PC-9 (cell line): ENCODE data around the gene CCNY. TPM values are rescaled to one million over a fixed set of nuclear protein-coding genes. Genes with fewer than 3 reads are reported as not detected.

Experiments
- BruUV-seq: library from RNA; stranded (reverse); fragments of 400-500 nt; replicated peaks from 2 replicates; lab custom pipeline; 2021; lab: Mats Ljungman, UMichigan
- CTCF ChIA-PET: fragments of 300-600 bp; sonication (Branson Sonifier 250); formaldehyde crosslinking; loops from one replicate; lab custom pipeline; 2022; ENCODE audit warnings: antibody characterized with exemption; lab: Charles Lee
- POLR2A ChIA-PET: fragments of 300-600 bp; sonication (Branson Sonifier 250); formaldehyde crosslinking; loops from one replicate; lab custom pipeline; 2022; ENCODE audit warnings: antibody characterized with exemption; ENCODE audit not compliant: unreplicated experiment; lab: Charles Lee
- DNase-seq, 2 experiments: peaks; one replicate each; pipeline versions ENCODE4 v3.0.0 to v3.0.0-alpha.2; 2015 to 2022; ENCODE audit warnings: mixed read lengths in 1 of 2
- H2AFZ ChIP-seq: fragments of 200-600 bp; sonication (generic); 2 replicates; pipeline ENCODE4 v1.8.1; 2017; ENCODE audit warnings: antibody characterized with exemption
- H3F3A ChIP-seq: fragments of 200-600 bp; sonication (generic); 2 replicates; pipeline ENCODE4 v1.8.1; 2017; ENCODE audit warnings: antibody characterized with exemption, mild to moderate bottlenecking, low read depth; ENCODE audit not compliant: insufficient read depth
- H3K27ac ChIP-seq: fragments of 200-600 bp; sonication (generic); 2 replicates; pipeline ENCODE4 v1.6.1; 2016; ENCODE audit warnings: mixed run types
- H3K27me3 ChIP-seq: fragments of 200-600 bp; sonication (generic); 2 replicates; pipeline ENCODE4 v1.6.1; 2016; ENCODE audit warnings: low read depth, mixed run types; ENCODE audit not compliant: insufficient read depth
- H3K36me3 ChIP-seq: fragments of 200-600 bp; sonication (generic); 2 replicates; pipeline ENCODE4 v1.6.1; 2016; ENCODE audit warnings: low read depth, mixed run types
- H3K4me1 ChIP-seq: fragments of 200-600 bp; sonication (generic); replicated peaks from 2 replicates; pipeline ENCODE4 v1.6.1; 2016; ENCODE audit warnings: mixed run types; ENCODE audit not compliant: insufficient read depth
- H3K4me2 ChIP-seq: fragments of 200-600 bp; sonication (generic); 2 replicates; pipeline ENCODE4 v1.6.1; 2017; ENCODE audit warnings: mixed run types
- H3K4me3 ChIP-seq: fragments of 200-600 bp; sonication (generic); 2 replicates; pipeline ENCODE4 v1.6.1; 2016; ENCODE audit warnings: mixed run types
- H3K79me2 ChIP-seq: fragments of 200-600 bp; sonication (generic); 2 replicates; pipeline ENCODE4 v1.6.1; 2017; ENCODE audit warnings: low read depth, mixed run types
- H3K9me2 ChIP-seq: fragments of 200-600 bp; sonication (generic); 2 replicates; pipeline ENCODE4 v1.8.1; 2017; ENCODE audit warnings: mild to moderate bottlenecking; ENCODE audit not compliant: insufficient read depth
- H3K9me3 ChIP-seq: fragments of 200-600 bp; sonication (generic); 2 replicates; pipeline ENCODE4 v1.8.1; 2016; ENCODE audit warnings: low read depth; ENCODE audit not compliant: insufficient read depth
- H4K20me1 ChIP-seq: fragments of 200-600 bp; sonication (generic); 2 replicates; pipeline ENCODE4 v1.8.1; 2017; ENCODE audit not compliant: insufficient read depth
- EZH2 ChIP-seq: fragments of 200-600 bp; sonication (generic); IDR thresholded peaks from 2 replicates; pipeline ENCODE4 v1.8.0; 2017; ENCODE audit warnings: antibody characterized with exemption, low read depth
- intact Hi-C: fragments of 100-400 bp; cut with micrococcal nuclease; formaldehyde crosslinking; loops from one replicate; pipeline ENCODE4 v1.10.0; 2022; ENCODE audit not compliant: unreplicated experiment
- total RNA-seq: library from RNA; stranded (reverse); gene quantifications from 2 replicates; pipeline ENCODE4 v1.2.3, GENCODE V29; 2021
- TF ChIP-seq, protein P1 (sequence below): fragments of 200-600 bp; sonication (generic); conservative IDR thresholded peaks from 2 replicates; pipeline ENCODE4 v1.6.1; 2017; ENCODE audit warnings: mixed run types, antibody characterized with exemption, mild to moderate bottlenecking, moderate library complexity

CCNY gene
- total RNA-seq, 1 experiment from 2014 or later: 69.5 TPM

- Histone ChIP-seq H3K9me2 (no peaks in the 10 kb centered on the region), H3K27me3 (no peaks in the 10 kb centered on the region), H3K4me3 (no peak overlapping the region), H3K79me2 (peaks cover 31% of the 10 kb centered on the region; the same call in 1 of the 2 replicates), H3K36me3 (no peaks in the 10 kb centered on the region), H3K27ac (no peak overlapping the region), H2AFZ (no peak overlapping the region), H4K20me1 (no peaks in the 10 kb centered on the region), H3F3A (no peaks in the 10 kb centered on the region), H3K9me3 (peaks cover 7% of the 10 kb centered on the region), H3K4me2 (no peak overlapping the region), H3K4me1 (no peaks in the 10 kb centered on the region)
- ChIA-PET CTCF (no interaction called here), POLR2A (no interaction called here)
- intact Hi-C loops: no loop called here
- BruUV-seq: no TSS peak
- TF ChIP-seq EZH2: no peak
- TF ChIP-seq, protein P1, sequence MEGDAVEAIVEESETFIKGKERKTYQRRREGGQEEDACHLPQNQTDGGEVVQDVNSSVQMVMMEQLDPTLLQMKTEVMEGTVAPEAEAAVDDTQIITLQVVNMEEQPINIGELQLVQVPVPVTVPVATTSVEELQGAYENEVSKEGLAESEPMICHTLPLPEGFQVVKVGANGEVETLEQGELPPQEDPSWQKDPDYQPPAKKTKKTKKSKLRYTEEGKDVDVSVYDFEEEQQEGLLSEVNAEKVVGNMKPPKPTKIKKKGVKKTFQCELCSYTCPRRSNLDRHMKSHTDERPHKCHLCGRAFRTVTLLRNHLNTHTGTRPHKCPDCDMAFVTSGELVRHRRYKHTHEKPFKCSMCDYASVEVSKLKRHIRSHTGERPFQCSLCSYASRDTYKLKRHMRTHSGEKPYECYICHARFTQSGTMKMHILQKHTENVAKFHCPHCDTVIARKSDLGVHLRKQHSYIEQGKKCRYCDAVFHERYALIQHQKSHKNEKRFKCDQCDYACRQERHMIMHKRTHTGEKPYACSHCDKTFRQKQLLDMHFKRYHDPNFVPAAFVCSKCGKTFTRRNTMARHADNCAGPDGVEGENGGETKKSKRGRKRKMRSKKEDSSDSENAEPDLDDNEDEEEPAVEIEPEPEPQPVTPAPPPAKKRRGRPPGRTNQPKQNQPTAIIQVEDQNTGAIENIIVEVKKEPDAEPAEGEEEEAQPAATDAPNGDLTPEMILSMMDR: no peak
- no peak for DNase-seq
Observed at GRCh38 chr10:35438718-35439571, 102.6 kb downstream of the CCNY start.

GRCh38 chr10:35440016-35440415 is 103.7 kb downstream of the CCNY start:
- TF ChIP-seq, protein P1: no peak
- TF ChIP-seq EZH2: no peak

GRCh38 chr10:35442028-35442427 is 105.7 kb downstream of the CCNY start:
- Histone ChIP-seq H3K9me2 (no peaks in the 10 kb centered on the region), H3K4me1 (peaks cover 3% of the 10 kb centered on the region), H3K4me3 (no peak overlapping the region), H4K20me1 (no peaks in the 10 kb centered on the region), H3K27ac (no peak overlapping the region), H3K27me3 (no peaks in the 10 kb centered on the region), H3K9me3 (peaks cover 14% of the 10 kb centered on the region), H3F3A (peaks cover 5% of the 10 kb centered on the region; the same call in 1 of the 2 replicates), H2AFZ (no peak overlapping the region), H3K36me3 (no peaks in the 10 kb centered on the region), H3K79me2 (peaks cover 46% of the 10 kb centered on the region), H3K4me2 (no peak overlapping the region)
- ChIA-PET POLR2A (no interaction called here), CTCF (no interaction called here)
- no TSS peak for BruUV-seq
- DNase-seq: no peak
- TF ChIP-seq, protein P1: no peak
- no peak for TF ChIP-seq EZH2
- intact Hi-C loops: no loop called here

More at GRCh38 chr10:35440016-35440415, 103.7 kb downstream of the CCNY start:
- H4K20me1 ChIP-seq: no peaks in the 10 kb centered on the region
- POLR2A ChIA-PET: no interaction called here
- no peaks in the 10 kb centered on the region for H3K36me3 ChIP-seq
- intact Hi-C loops: no loop called here
- H3K9me3 ChIP-seq: peaks cover 14% of the 10 kb centered on the region
- CTCF ChIA-PET: interaction anchor here (0.7 kb wide), 1 partner anchor 103 kb away, joined by 3 read pairs; no protein-coding TSS in a partner anchor
- peaks cover 36% of the 10 kb centered on the region for H3K79me2 ChIP-seq
- H3K27me3 ChIP-seq: no peaks in the 10 kb centered on the region
- no peaks in the 10 kb centered on the region for H3F3A ChIP-seq
- no peak overlapping the region for H3K4me2 ChIP-seq
- no peak for DNase-seq
- H3K4me1 ChIP-seq: no peaks in the 10 kb centered on the region
- no peak overlapping the region for H3K27ac ChIP-seq
- H3K4me3 ChIP-seq: no peak overlapping the region
- no TSS peak for BruUV-seq
- no peak overlapping the region for H2AFZ ChIP-seq
- no peaks in the 10 kb centered on the region for H3K9me2 ChIP-seq
